ENCODE results near the gene DOHH. TPM values are rescaled to one million over a fixed set of nuclear protein-coding genes. Genes with fewer than 3 reads are reported as not detected.

DOHH gene
- total and polyA plus RNA-seq, 2 experiments from 2014 or later: 15.0 to 20.4 TPM

- Histone ChIP-seq H3K4me1 (ENCODE audit: insufficient read depth) (no peaks in the 10 kb centered on the region), H3K4me2 (ENCODE audit: unreplicated experiment) (no peak overlapping the region), H3K36me3 (ENCODE audit: low read depth) (no peaks in the 10 kb centered on the region), H3K79me2 (ENCODE audit: insufficient read depth) (peaks cover 100% of the 10 kb centered on the region), H3K4me3 (no peak overlapping the region), H3F3A (ENCODE audit: insufficient read depth) (no peaks in the 10 kb centered on the region), H3K27ac (no peak overlapping the region), H3K9me3 (ENCODE audit: low read depth) (no peaks in the 10 kb centered on the region), H3K9me2 (ENCODE audit: insufficient read depth) (no peaks in the 10 kb centered on the region), H3K27me3 (replicated peaks; ENCODE audit: insufficient read depth) (no peaks in the 10 kb centered on the region), H4K20me1 (ENCODE audit: insufficient read depth) (peaks cover 4% of the 10 kb centered on the region; the same call in 1 of the 2 replicates), H2AFZ (no peak overlapping the region), H3K9ac (no peak overlapping the region)
- 73 to 77% methylated on average over 14 to 15 of the region's 15 CpGs for WGBS, 2 experiments (ENCODE audit: low coverage in 1 of 2, low lambda C conversion rate in 2 of 2, missing lambda C conversion rate in 2 of 2)
- no peak for DNase-seq
- TF ChIP-seq EZH2 (IDR thresholded peaks at IDR 0.05; ENCODE audit: insufficient read depth, poor library complexity, severe bottlenecking): no peak
- no peak for TF ChIP-seq EZH2phosphoT487 (IDR thresholded peaks at IDR 0.05; ENCODE audit: insufficient read depth, low read depth)
- in situ Hi-C loops (cut with MboI): no loop called here
These were observed 16.3 kb upstream of the DOHH start for GRCh38 chr19:3516675-3517207.

GRCh38 chr19:3515891-3516422 is 15.5 kb upstream of the DOHH start:
- Histone ChIP-seq H3K4me3 (no peak overlapping the region), H3K9me3 (ENCODE audit: low read depth) (no peaks in the 10 kb centered on the region), H3F3A (ENCODE audit: insufficient read depth) (no peaks in the 10 kb centered on the region), H3K4me1 (ENCODE audit: insufficient read depth) (no peaks in the 10 kb centered on the region), H3K27ac (no peak overlapping the region), H3K4me2 (ENCODE audit: unreplicated experiment) (no peak overlapping the region), H3K27me3 (replicated peaks; ENCODE audit: insufficient read depth) (no peaks in the 10 kb centered on the region), H3K9me2 (ENCODE audit: insufficient read depth) (no peaks in the 10 kb centered on the region), H4K20me1 (ENCODE audit: insufficient read depth) (peaks cover 4% of the 10 kb centered on the region; the same call in 1 of the 2 replicates), H3K9ac (no peak overlapping the region), H3K79me2 (ENCODE audit: insufficient read depth) (peaks cover 100% of the 10 kb centered on the region), H3K36me3 (ENCODE audit: low read depth) (no peaks in the 10 kb centered on the region), H2AFZ (no peak overlapping the region)
- no peak for DNase-seq
- 70 to 71% methylated on average over 15 of the region's 15 CpGs for WGBS, 2 experiments (ENCODE audit: low coverage in 1 of 2, low lambda C conversion rate in 2 of 2, missing lambda C conversion rate in 2 of 2)
- no peak for TF ChIP-seq EZH2 (IDR thresholded peaks at IDR 0.05; ENCODE audit: insufficient read depth, poor library complexity, severe bottlenecking)
- no peak for TF ChIP-seq EZH2phosphoT487 (IDR thresholded peaks at IDR 0.05; ENCODE audit: insufficient read depth, low read depth)
- in situ Hi-C loops (cut with MboI): no loop called here

GRCh38 chr19:3514930-3515329 is 14.5 kb upstream of the DOHH start:
- no peaks in the 10 kb centered on the region for H3K9me3 ChIP-seq (ENCODE audit: low read depth)
- H3K9me2 ChIP-seq (ENCODE audit: insufficient read depth): no peaks in the 10 kb centered on the region
- peak; percentile 33 for DNase-seq
- no peak overlapping the region for H3K4me2 ChIP-seq (ENCODE audit: unreplicated experiment)
- in situ Hi-C loops (cut with MboI): no loop called here
- peaks cover 100% of the 10 kb centered on the region for H3K79me2 ChIP-seq (ENCODE audit: insufficient read depth)
- H3K36me3 ChIP-seq (ENCODE audit: low read depth): no peaks in the 10 kb centered on the region
- no peaks in the 10 kb centered on the region for H3K4me1 ChIP-seq (ENCODE audit: insufficient read depth)
- TF ChIP-seq EZH2phosphoT487 (IDR thresholded peaks at IDR 0.05; ENCODE audit: insufficient read depth, low read depth) (no peak), EZH2 (IDR thresholded peaks at IDR 0.05; ENCODE audit: insufficient read depth, poor library complexity, severe bottlenecking) (no peak)
- H3K4me3 ChIP-seq: no peak overlapping the region
- H2AFZ ChIP-seq: no peak overlapping the region
- H3F3A ChIP-seq (ENCODE audit: insufficient read depth): no peaks in the 10 kb centered on the region
- H3K27me3 ChIP-seq (replicated peaks; ENCODE audit: insufficient read depth): no peaks in the 10 kb centered on the region
- H3K9ac ChIP-seq: no peak overlapping the region
- peaks cover 4% of the 10 kb centered on the region; the same call in 1 of the 2 replicates for H4K20me1 ChIP-seq (ENCODE audit: insufficient read depth)
- H3K27ac ChIP-seq: no peak overlapping the region
- 71 to 77% methylated on average over 12 of the region's 12 CpGs for WGBS, 2 experiments (ENCODE audit: low coverage in 1 of 2, low lambda C conversion rate in 2 of 2, missing lambda C conversion rate in 2 of 2)

DNA sequence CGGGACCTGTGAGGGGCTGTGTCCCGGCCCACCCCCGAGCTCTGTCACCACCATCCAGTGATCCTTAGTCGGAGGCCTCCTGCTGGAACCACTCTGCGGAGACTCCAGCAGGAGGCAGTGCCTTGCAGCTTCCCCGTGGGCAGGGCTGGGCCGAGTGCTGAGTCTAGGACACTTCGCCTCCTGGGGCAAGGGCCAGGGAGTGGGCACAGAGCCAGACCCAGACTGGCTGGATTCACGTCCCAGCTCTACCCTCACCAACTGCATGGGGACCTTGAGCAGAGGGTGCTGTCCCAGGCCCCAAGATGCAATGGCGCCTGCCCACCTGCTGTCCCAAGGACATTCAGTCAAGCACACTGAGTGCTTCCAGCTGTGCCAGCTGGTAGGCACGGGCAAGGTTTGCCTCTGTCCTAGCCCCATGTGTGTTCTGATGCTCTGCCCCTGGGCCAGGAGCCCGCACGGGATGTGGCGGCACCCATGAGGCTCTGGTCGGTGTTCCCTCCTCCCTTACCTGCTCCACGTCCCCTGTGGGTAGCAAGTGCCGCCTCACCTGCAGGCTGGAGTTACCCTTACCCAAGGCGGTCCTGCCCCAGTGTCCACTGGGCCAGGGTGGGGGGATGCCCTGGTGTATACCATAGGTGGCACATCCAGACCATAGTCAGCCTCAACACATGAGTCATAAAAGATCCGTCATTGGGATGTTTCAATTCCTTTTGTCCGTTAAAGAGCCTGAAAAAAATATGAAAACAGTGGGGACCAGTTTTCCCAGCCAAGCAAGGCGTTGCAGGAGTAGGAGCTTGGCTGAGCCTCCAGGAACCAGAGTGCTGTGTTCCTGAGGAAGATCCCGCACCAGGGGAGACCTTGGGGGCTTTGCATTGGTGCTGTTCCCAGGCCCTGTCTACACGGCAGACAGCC is 13.0 kb upstream of the DOHH start:
- Histone ChIP-seq H3K36me3 (ENCODE audit: low read depth) (no peaks in the 10 kb centered on the region), H4K20me1 (ENCODE audit: insufficient read depth) (peaks cover 4% of the 10 kb centered on the region; the same call in 1 of the 2 replicates), H3K79me2 (ENCODE audit: insufficient read depth) (peaks cover 100% of the 10 kb centered on the region), H3K27ac (no peak overlapping the region), H2AFZ (no peak overlapping the region), H3K4me2 (ENCODE audit: unreplicated experiment) (no peak overlapping the region), H3K27me3 (replicated peaks; ENCODE audit: insufficient read depth) (no peaks in the 10 kb centered on the region), H3K9me3 (ENCODE audit: low read depth) (no peaks in the 10 kb centered on the region), H3F3A (ENCODE audit: insufficient read depth) (peaks cover 6% of the 10 kb centered on the region; the same call in 1 of the 2 replicates), H3K9me2 (ENCODE audit: insufficient read depth) (no peaks in the 10 kb centered on the region), H3K4me3 (no peak overlapping the region), H3K9ac (no peak overlapping the region), H3K4me1 (ENCODE audit: insufficient read depth) (peaks cover 8% of the 10 kb centered on the region; the same call in 1 of the 2 replicates)
- TF ChIP-seq EZH2 (IDR thresholded peaks at IDR 0.05; ENCODE audit: insufficient read depth, poor library complexity, severe bottlenecking) (no peak), EZH2phosphoT487 (IDR thresholded peaks at IDR 0.05; ENCODE audit: insufficient read depth, low read depth) (no peak)
- 87% methylated on average over 23 of the region's 23 CpGs for WGBS, 2 experiments (ENCODE audit: low coverage in 1 of 2, low lambda C conversion rate in 2 of 2, missing lambda C conversion rate in 2 of 2)
- no peak for DNase-seq
- in situ Hi-C loops (cut with MboI): no loop called here
